ENCODE measurements around the gene ARL8B.

Gene ARL8B

GRCh38 chr3:5226783-5227182 lies 104.7 kb downstream of the ARL8B start:
- intact Hi-C loops (cut with micrococcal nuclease) = loop anchor here (10.0 kb wide), 1 partner anchor 1578 kb away; no protein-coding TSS in a partner anchor
- no peak overlapping the region for H3K4me3 Mint-ChIP-seq
- H3K36me3 Mint-ChIP-seq (ENCODE audit: low read depth) = peaks cover 12% of the 10 kb centered on the region
- H3K27ac Mint-ChIP-seq = no peak overlapping the region
- peaks cover 5% of the 10 kb centered on the region for H3K4me1 Mint-ChIP-seq (ENCODE audit: low read depth)
- no peaks in the 10 kb centered on the region for H3K27me3 Mint-ChIP-seq
- H3K9me3 Mint-ChIP-seq = no peaks in the 10 kb centered on the region

GRCh38 chr3:5227812-5228211 lies 105.7 kb downstream of the ARL8B start:
- peaks cover 5% of the 10 kb centered on the region for H3K4me1 Mint-ChIP-seq (ENCODE audit: low read depth)
- H3K27ac Mint-ChIP-seq = no peak overlapping the region

GRCh38 chr3:5229414-5229813 lies 107.3 kb downstream of the ARL8B start:
- Mint-ChIP-seq H3K27me3 (no peaks in the 10 kb centered on the region), H3K27ac (no peak overlapping the region), H3K4me1 (ENCODE audit: low read depth) (peaks cover 5% of the 10 kb centered on the region), H3K9me3 (no peaks in the 10 kb centered on the region), H3K36me3 (ENCODE audit: low read depth) (no peaks in the 10 kb centered on the region), H3K4me3 (no peak overlapping the region)
- intact Hi-C loops (cut with micrococcal nuclease) = loop anchor here (10.0 kb wide), 1 partner anchor 1575 kb away; no protein-coding TSS in a partner anchor

More at GRCh38 chr3:5227812-5228211, 105.7 kb downstream of the ARL8B start:
- Mint-ChIP-seq H3K9me3 (no peaks in the 10 kb centered on the region), H3K36me3 (ENCODE audit: low read depth) (peaks cover 2% of the 10 kb centered on the region), H3K27me3 (no peaks in the 10 kb centered on the region), H3K4me3 (no peak overlapping the region)
- intact Hi-C loops (cut with micrococcal nuclease) = loop anchor here (10.0 kb wide), 1 partner anchor 1577 kb away; no protein-coding TSS in a partner anchor

All from dendritic cell treated with granulocyte-macrophage colony-stimulating factor and Interleukin-4, amounts not matched to agents 40 ng/mL and 50 ng/mL, for 4 days (primary cell).